Mesenchymal stem cell (in vitro differentiated cells and primary cell): ENCODE measurements around the gene C16orf96.
A peak's percentile ranks its signal among the peaks of the same experiment; 100 is the strongest.

Experiments
- DNase-seq: peaks from one replicate; pipeline ENCODE4 v3.0.0-alpha.2; 2013
- H2AFZ ChIP-seq: one replicate; pipeline ENCODE4 v1.6.1; 2013; ENCODE audit warnings: low read depth, mild to moderate bottlenecking, control low read depth, inconsistent platforms, low read length, moderate library complexity
- H2AK5ac ChIP-seq: 2 replicates; pipeline ENCODE4 v1.6.1; 2013; ENCODE audit warnings: low read length, moderate library complexity, mild to moderate bottlenecking, inconsistent platforms; ENCODE audit not compliant: severe bottlenecking
- H2BK120ac ChIP-seq: one replicate; pipeline ENCODE4 v1.6.1; 2013; ENCODE audit warnings: low read depth, mild to moderate bottlenecking, inconsistent platforms, low read length, moderate library complexity
- H2BK12ac ChIP-seq, 2 experiments: one replicate each; pipeline ENCODE4 v1.6.1; 2013; ENCODE audit warnings: inconsistent platforms in 2 of 2, low read length in 2 of 2, mild to moderate bottlenecking in 2 of 2, moderate library complexity in 2 of 2, control low read depth in 1 of 2
- H2BK15ac ChIP-seq: one replicate; pipeline ENCODE4 v1.6.1; 2013; ENCODE audit warnings: mild to moderate bottlenecking, low read depth, inconsistent platforms; ENCODE audit not compliant: poor library complexity, severe bottlenecking
- H2BK5ac ChIP-seq: 2 replicates; pipeline ENCODE4 v1.6.1; 2013; ENCODE audit warnings: low read depth, mild to moderate bottlenecking, low read length, control low read depth, inconsistent platforms; ENCODE audit not compliant: poor library complexity, severe bottlenecking
- H3K14ac ChIP-seq, 2 experiments: one replicate each; pipeline ENCODE4 v1.6.1; 2013; ENCODE audit warnings: inconsistent platforms in 2 of 2, low read length in 2 of 2, control low read depth in 1 of 2, mild to moderate bottlenecking in 1 of 2, moderate library complexity in 1 of 2
- H3K18ac ChIP-seq, 2 experiments: one replicate each; pipeline ENCODE4 v1.6.1; 2013; ENCODE audit warnings: inconsistent platforms in 2 of 2, low read length in 2 of 2, control low read depth in 1 of 2, low read depth in 1 of 2, mild to moderate bottlenecking in 1 of 2
- H3K23ac ChIP-seq, 2 experiments: one replicate each; pipeline ENCODE4 v1.6.1; 2013; ENCODE audit warnings: inconsistent platforms in 2 of 2, low read length in 2 of 2, mild to moderate bottlenecking in 2 of 2, moderate library complexity in 2 of 2, control low read depth in 1 of 2
- H3K27ac ChIP-seq: 2 replicates; pipeline ENCODE4 v1.5.1; 2013; ENCODE audit warnings: mild to moderate bottlenecking, moderate library complexity, low read length, control low read depth, inconsistent platforms; ENCODE audit not compliant: poor library complexity, severe bottlenecking
- H3K27me3 ChIP-seq, 2 experiments: 2 replicates each; pipeline versions ENCODE4 v1.6.1 to v1.7.0; 2013; ENCODE audit warnings: low read length in 2 of 2, mild to moderate bottlenecking in 2 of 2, moderate library complexity in 2 of 2, control low read depth in 1 of 2, inconsistent platforms in 1 of 2; ENCODE audit not compliant: control insufficient read depth in 1 of 2, insufficient read depth in 1 of 2
- H3K36me3 ChIP-seq, 2 experiments: 2 replicates each; pipeline versions ENCODE4 v1.6.1 to v1.7.0; 2013; ENCODE audit warnings: low read length in 2 of 2, control low read depth in 1 of 2, inconsistent platforms in 1 of 2, low read depth in 1 of 2, mild to moderate bottlenecking in 1 of 2; ENCODE audit not compliant: insufficient read depth in 2 of 2, control insufficient read depth in 1 of 2
- H3K4ac ChIP-seq, 2 experiments: one replicate each; pipeline ENCODE4 v1.6.1; 2013; ENCODE audit warnings: inconsistent platforms in 2 of 2, low read length in 2 of 2, mild to moderate bottlenecking in 2 of 2, moderate library complexity in 2 of 2, control low read depth in 1 of 2, low read depth in 1 of 2
- H3K4me1 ChIP-seq: 2 replicates; pipeline ENCODE4 v1.6.1; 2013; ENCODE audit warnings: low read depth, low read length, control low read depth; ENCODE audit not compliant: control insufficient read depth, insufficient read depth
- H3K4me2 ChIP-seq: 2 replicates; pipeline ENCODE4 v1.6.1; 2013; ENCODE audit warnings: low read length, mild to moderate bottlenecking, inconsistent platforms; ENCODE audit not compliant: poor library complexity, severe bottlenecking
- H3K4me3 ChIP-seq, 2 experiments: 2 replicates each; pipeline versions ENCODE4 v1.5.1 to v1.7.0; 2013; ENCODE audit warnings: low read length in 2 of 2, mild to moderate bottlenecking in 2 of 2, control low read depth in 1 of 2, low read depth in 1 of 2; ENCODE audit not compliant: insufficient read depth in 1 of 2
- H3K79me1 ChIP-seq: replicated peaks from 2 replicates; pipeline ENCODE4 v1.6.1; 2013; ENCODE audit warnings: mild to moderate bottlenecking, control low read depth, low read length, inconsistent platforms; ENCODE audit not compliant: poor library complexity, severe bottlenecking
- H3K9ac ChIP-seq: 2 replicates; pipeline ENCODE4 v1.7.0; 2013; ENCODE audit warnings: mild to moderate bottlenecking, low read length, moderate library complexity
- H3K9me3 ChIP-seq: 2 replicates; pipeline ENCODE4 v1.7.0; 2013; ENCODE audit warnings: mild to moderate bottlenecking, low read length; ENCODE audit not compliant: control insufficient read depth
- H4K8ac ChIP-seq: one replicate; pipeline ENCODE4 v1.6.1; 2013; ENCODE audit warnings: inconsistent platforms, mild to moderate bottlenecking, low read length, moderate library complexity
- H4K91ac ChIP-seq: one replicate; pipeline ENCODE4 v1.6.1; 2013; ENCODE audit warnings: mild to moderate bottlenecking, low read length, inconsistent platforms
- WGBS: methylation state at CpG from one replicate; pipeline ENCODE4 v1.1.7; 2013; ENCODE audit warnings: mixed read lengths; 5-methylcytosine and 5-hydroxymethylcytosine counted together

C16orf96 gene

GRCh38 chr16:4637501-4638166, 81.5 kb downstream of the C16orf96 start:
- no peak overlapping the region for H2BK12ac ChIP-seq
- no peak overlapping the region for H3K4me3 ChIP-seq
- no peak overlapping the region for H3K9ac ChIP-seq
- H4K91ac ChIP-seq: peak overlapping the region; percentile 18
- H3K4me1 ChIP-seq: peaks cover 33% of the 10 kb centered on the region
- no peak overlapping the region for H3K23ac ChIP-seq
- no peak overlapping the region for H3K4me2 ChIP-seq
- H3K4ac ChIP-seq: no peak overlapping the region
- H3K18ac ChIP-seq: no peak overlapping the region
- no peak for DNase-seq
- H2BK15ac ChIP-seq: no peak overlapping the region
- no peak overlapping the region for H2AFZ ChIP-seq
- H3K79me1 ChIP-seq: peaks cover 27% of the 10 kb centered on the region
- H3K36me3 ChIP-seq: peaks cover 16 to 56% of the 10 kb centered on the region in 2 experiments
- H2AK5ac ChIP-seq: no peak overlapping the region
- no peaks in the 10 kb centered on the region for H3K9me3 ChIP-seq
- no peak overlapping the region for H3K27ac ChIP-seq
- no peak overlapping the region for H4K8ac ChIP-seq
- no peak overlapping the region for H2BK5ac ChIP-seq
- no peak overlapping the region for H2BK120ac ChIP-seq
- no peaks in the 10 kb centered on the region for H3K27me3 ChIP-seq
- H3K14ac ChIP-seq: no peak overlapping the region
- WGBS: 95% methylated on average over 21 of the region's 21 CpGs

GRCh38 chr16:4639899-4640509, 83.9 kb downstream of the C16orf96 start:
- Histone ChIP-seq H2BK12ac (no peak overlapping the region), H3K9me3 (no peaks in the 10 kb centered on the region), H3K4ac (no peak overlapping the region), H3K14ac (no peak overlapping the region), H3K9ac (no peak overlapping the region), H3K18ac (no peak overlapping the region), H3K4me3 (no peak overlapping the region), H3K23ac (no peak overlapping the region), H3K27me3 (no peaks in the 10 kb centered on the region), H4K91ac (no peak overlapping the region), H2BK15ac (no peak overlapping the region), H2AFZ (no peak overlapping the region), H2BK5ac (no peak overlapping the region), H3K79me1 (peaks cover 21% of the 10 kb centered on the region), H2BK120ac (no peak overlapping the region), H3K4me2 (no peak overlapping the region), H2AK5ac (no peak overlapping the region), H4K8ac (no peak overlapping the region), H3K4me1 (peaks cover 27% of the 10 kb centered on the region), H3K27ac (no peak overlapping the region), H3K36me3 (peaks cover 10 to 42% of the 10 kb centered on the region in 2 experiments)
- no peak for DNase-seq
- WGBS: 93% methylated on average over 27 of the region's 27 CpGs

GRCh38 chr16:4640572-4641305, 84.6 kb downstream of the C16orf96 start:
- peak overlapping the region in 1 of 2 experiments; percentile 55 for H3K14ac ChIP-seq
- no peak overlapping the region for H2BK12ac ChIP-seq
- no peak overlapping the region for H3K18ac ChIP-seq
- H4K91ac ChIP-seq: no peak overlapping the region
- H3K9ac ChIP-seq: no peak overlapping the region
- H4K8ac ChIP-seq: no peak overlapping the region
- 97% methylated on average over 12 of the region's 19 CpGs for WGBS
- no peak overlapping the region for H2AK5ac ChIP-seq
- H2BK120ac ChIP-seq: no peak overlapping the region
- H3K9me3 ChIP-seq: no peaks in the 10 kb centered on the region
- peaks cover 27% of the 10 kb centered on the region for H3K4me1 ChIP-seq
- no peaks in the 10 kb centered on the region for H3K27me3 ChIP-seq
- H3K23ac ChIP-seq: no peak overlapping the region
- peaks cover 9 to 39% of the 10 kb centered on the region in 2 experiments for H3K36me3 ChIP-seq
- no peak overlapping the region for H2AFZ ChIP-seq
- H3K79me1 ChIP-seq: peaks cover 21% of the 10 kb centered on the region
- DNase-seq: no peak
- no peak overlapping the region for H3K27ac ChIP-seq
- H3K4ac ChIP-seq: no peak overlapping the region
- H3K4me2 ChIP-seq: no peak overlapping the region
- H2BK15ac ChIP-seq: no peak overlapping the region
- no peak overlapping the region for H2BK5ac ChIP-seq
- H3K4me3 ChIP-seq: no peak overlapping the region

GRCh38 chr16:4641306-4641687, 85.2 kb downstream of the C16orf96 start:
- Histone ChIP-seq H3K9me3 (no peaks in the 10 kb centered on the region), H3K4me3 (no peak overlapping the region), H2AFZ (no peak overlapping the region), H2AK5ac (no peak overlapping the region), H3K27me3 (no peaks in the 10 kb centered on the region), H3K36me3 (peaks cover 8 to 39% of the 10 kb centered on the region in 2 experiments), H3K4me2 (no peak overlapping the region), H3K9ac (no peak overlapping the region), H4K8ac (no peak overlapping the region), H2BK5ac (no peak overlapping the region), H3K79me1 (peaks cover 20% of the 10 kb centered on the region), H3K4me1 (peaks cover 27% of the 10 kb centered on the region), H3K4ac (no peak overlapping the region), H2BK120ac (no peak overlapping the region), H3K23ac (no peak overlapping the region), H3K27ac (no peak overlapping the region), H2BK15ac (no peak overlapping the region), H2BK12ac (no peak overlapping the region), H3K18ac (no peak overlapping the region), H3K14ac (no peak overlapping the region), H4K91ac (no peak overlapping the region)
- 98% methylated on average over 5 of the region's 5 CpGs for WGBS
- no peak for DNase-seq
